K562 (cell line): ENCODE data around the gene FKBP1B. TPM values are rescaled to one million over a fixed set of nuclear protein-coding genes. Genes with fewer than 3 reads are reported as not detected.

Experiments used
- ARID1B ChIP-seq: fragments of 450-650 bp; IDR thresholded peaks from 2 replicates; pipeline ENCODE4 v1.6.1; 2016; ENCODE audit warnings: antibody characterized with exemption, mild to moderate bottlenecking, inconsistent platforms
- BCL6 ChIP-seq: fragments of 250-450 bp; sonication (Bioruptor Pico); IDR thresholded peaks from 2 replicates; pipeline ENCODE4 v1.4.0; 2020
- MYC ChIP-seq, 2 experiments: fragments of 250-450 bp in 1 of 2; sonication (Bioruptor Pico) in 1 of 2; IDR thresholded peaks; 2 replicates each; pipeline versions ENCODE4 v1.5.1 to v1.6.1; 2012 to 2021; ENCODE audit warnings: low read depth in 2 of 2, borderline replicate concordance in 1 of 2, improper control_type of control experiment in 1 of 2, low read length in 1 of 2, mild to moderate bottlenecking in 1 of 2, moderate library complexity in 1 of 2
- NCOA1 ChIP-seq: fragments of 450-650 bp; IDR thresholded peaks from 2 replicates; pipeline ENCODE4 v1.6.1; 2016; ENCODE audit warnings: low read depth
- SAP30 ChIP-seq: fragments of 200-600 bp; sonication (generic); IDR thresholded peaks from 2 replicates; pipeline ENCODE4 v1.6.1; 2012; ENCODE audit warnings: borderline replicate concordance, low read depth, mild to moderate bottlenecking, moderate library complexity, low read length, control low read depth, inconsistent platforms; ENCODE audit not compliant: insufficient read depth, poor library complexity, severe bottlenecking
- ZBED1 ChIP-seq: IDR thresholded peaks from 2 replicates; pipeline ENCODE4 v1.6.1; 2014
- ZBTB17 ChIP-seq: fragments of 450-650 bp; formaldehyde crosslinking; IDR thresholded peaks from 2 replicates; pipeline ENCODE4 v1.4.0; 2020; ENCODE audit warnings: mild to moderate bottlenecking
- polyA plus RNA-seq, 8 experiments: library from polyadenylated mRNA; depleted of rRNA in 4 of 8; stranded (reverse) in 5 of 8; unstranded in 3 of 8; fragments of >200 nt; fragmentation: Nextera tagmentation in 2 of 8; fragmentation: Illumina TruSeq in 1 of 8; extraction: Ambion mirVana in 2 of 8; extraction: Trizol in 1 of 8; gene quantifications; 2 replicates each; pipeline versions ENCODE4 v1.2.1 to v1.2.3, GENCODE V29; 2011 to 2014; ENCODE audit warnings: inconsistent platforms in 1 of 8, missing spikeins in 1 of 8
- total RNA-seq, 7 experiments: library from RNA; depleted of rRNA in 6 of 7; stranded (reverse); fragments of >200 nt in 6 of 7; fragmentation: Illumina TruSeq in 2 of 7; extraction: Trizol in 2 of 7; gene quantifications; 2 replicates each; pipeline versions ENCODE4 v1.2.1 to v1.2.3, GENCODE V29; 2011 to 2021; ENCODE audit warnings: low replicate concordance in 1 of 7
- TF ChIP-seq, protein P1 (sequence below): fragments of 250-450 bp; sonication (Bioruptor Pico); IDR thresholded peaks from 2 replicates; pipeline ENCODE4 v1.5.1; 2021; ENCODE audit warnings: mild to moderate bottlenecking
- TF ChIP-seq, protein P2 (sequence below): sonication (generic); formaldehyde crosslinking; IDR thresholded peaks from 2 replicates; pipeline ENCODE4 v1.4.0; 2020; ENCODE audit warnings: mild to moderate bottlenecking, missing genetic modification reagents
- TF ChIP-seq, protein P3 (sequence below): sonication (generic); formaldehyde crosslinking; IDR thresholded peaks from 2 replicates; pipeline ENCODE4 v1.8.0; 2022; ENCODE audit warnings: missing genetic modification reagents, mild to moderate bottlenecking, borderline replicate concordance
- TF ChIP-seq, protein P4 (sequence below), 2 experiments: fragments of 450-650 bp; formaldehyde crosslinking in 1 of 2; IDR thresholded peaks; 2 replicates each; pipeline versions ENCODE4 v1.4.0 to v1.6.1; 2014 to 2020; ENCODE audit warnings: mild to moderate bottlenecking in 2 of 2, borderline replicate concordance in 1 of 2, low read depth in 1 of 2

FKBP1B gene
- total and polyA plus RNA-seq, 9 of the 15 experiments (the other 6 are each of a cell fraction or from before 2014, with no cell fraction given) = 0.58 to 9.4 (median 1.6) TPM

DNA sequence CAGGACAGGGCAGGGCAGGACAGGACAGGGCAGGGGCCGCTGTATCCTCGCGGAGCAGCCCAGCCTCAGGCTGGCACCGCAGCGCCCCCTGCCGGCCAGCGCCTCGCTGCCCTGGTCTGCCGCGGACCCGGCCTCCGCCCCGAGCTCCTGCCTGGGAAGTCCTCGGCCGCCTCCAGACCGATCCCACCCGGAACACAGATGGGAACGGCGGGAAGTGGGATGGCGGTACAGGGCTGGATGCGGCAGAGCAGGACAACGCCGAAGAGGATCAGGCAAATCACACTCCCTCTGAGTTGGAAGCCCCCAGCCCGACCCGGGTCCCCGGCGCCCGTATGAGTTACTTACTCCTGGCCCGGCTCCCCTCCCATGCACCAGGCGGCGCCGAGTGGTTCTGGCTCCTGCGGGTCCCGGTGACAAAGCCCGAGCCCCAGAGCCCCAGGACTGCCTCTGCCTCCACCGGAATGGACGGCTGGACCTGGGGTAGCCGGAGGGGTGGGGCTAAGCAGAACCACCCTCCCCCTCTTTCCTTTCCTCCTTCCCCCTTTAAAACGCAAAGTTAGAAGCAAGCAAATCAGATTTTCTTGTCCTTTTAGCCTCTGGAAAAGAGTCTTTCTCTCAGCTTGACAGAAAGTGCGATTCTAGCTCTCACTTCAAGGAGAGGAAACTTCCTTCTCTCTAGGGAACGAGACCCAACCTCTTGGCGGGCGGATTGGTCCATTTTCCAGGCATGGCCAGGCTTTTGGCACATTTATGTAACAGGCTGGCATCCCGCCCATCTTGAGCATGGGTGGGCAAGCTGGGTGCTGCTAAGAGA lies 35.1 kb downstream of the FKBP1B start, which contains the start of gene TP53I3 (continued):
- TF ChIP-seq, protein P1, sequence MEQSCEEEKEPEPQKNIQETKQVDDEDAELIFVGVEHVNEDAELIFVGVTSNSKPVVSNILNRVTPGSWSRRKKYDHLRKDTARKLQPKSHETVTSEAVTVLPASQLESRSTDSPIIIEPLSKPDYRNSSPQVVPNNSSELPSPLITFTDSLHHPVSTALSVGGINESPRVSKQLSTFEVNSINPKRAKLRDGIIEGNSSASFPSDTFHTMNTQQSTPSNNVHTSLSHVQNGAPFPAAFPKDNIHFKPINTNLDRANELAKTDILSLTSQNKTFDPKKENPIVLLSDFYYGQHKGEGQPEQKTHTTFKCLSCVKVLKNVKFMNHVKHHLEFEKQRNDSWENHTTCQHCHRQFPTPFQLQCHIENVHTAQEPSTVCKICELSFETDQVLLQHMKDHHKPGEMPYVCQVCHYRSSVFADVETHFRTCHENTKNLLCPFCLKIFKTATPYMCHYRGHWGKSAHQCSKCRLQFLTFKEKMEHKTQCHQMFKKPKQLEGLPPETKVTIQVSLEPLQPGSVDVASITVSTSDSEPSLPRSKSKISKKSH (CRISPR knock-in tag) = no peak
- TF ChIP-seq, protein P2, sequence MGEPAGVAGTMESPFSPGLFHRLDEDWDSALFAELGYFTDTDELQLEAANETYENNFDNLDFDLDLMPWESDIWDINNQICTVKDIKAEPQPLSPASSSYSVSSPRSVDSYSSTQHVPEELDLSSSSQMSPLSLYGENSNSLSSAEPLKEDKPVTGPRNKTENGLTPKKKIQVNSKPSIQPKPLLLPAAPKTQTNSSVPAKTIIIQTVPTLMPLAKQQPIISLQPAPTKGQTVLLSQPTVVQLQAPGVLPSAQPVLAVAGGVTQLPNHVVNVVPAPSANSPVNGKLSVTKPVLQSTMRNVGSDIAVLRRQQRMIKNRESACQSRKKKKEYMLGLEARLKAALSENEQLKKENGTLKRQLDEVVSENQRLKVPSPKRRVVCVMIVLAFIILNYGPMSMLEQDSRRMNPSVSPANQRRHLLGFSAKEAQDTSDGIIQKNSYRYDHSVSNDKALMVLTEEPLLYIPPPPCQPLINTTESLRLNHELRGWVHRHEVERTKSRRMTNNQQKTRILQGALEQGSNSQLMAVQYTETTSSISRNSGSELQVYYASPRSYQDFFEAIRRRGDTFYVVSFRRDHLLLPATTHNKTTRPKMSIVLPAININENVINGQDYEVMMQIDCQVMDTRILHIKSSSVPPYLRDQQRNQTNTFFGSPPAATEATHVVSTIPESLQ (CRISPR knock-in tag) = no peak
- TF ChIP-seq, protein P3, sequence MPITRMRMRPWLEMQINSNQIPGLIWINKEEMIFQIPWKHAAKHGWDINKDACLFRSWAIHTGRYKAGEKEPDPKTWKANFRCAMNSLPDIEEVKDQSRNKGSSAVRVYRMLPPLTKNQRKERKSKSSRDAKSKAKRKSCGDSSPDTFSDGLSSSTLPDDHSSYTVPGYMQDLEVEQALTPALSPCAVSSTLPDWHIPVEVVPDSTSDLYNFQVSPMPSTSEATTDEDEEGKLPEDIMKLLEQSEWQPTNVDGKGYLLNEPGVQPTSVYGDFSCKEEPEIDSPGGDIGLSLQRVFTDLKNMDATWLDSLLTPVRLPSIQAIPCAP = no peak
- no peak for TF ChIP-seq SAP30
- peak; percentile 66 for TF ChIP-seq MYC (IDR thresholded peaks at IDR 0.05; ENCODE audit: low read depth, low read length)
- no peak; the same call in 1 of the 2 replicates for TF ChIP-seq MYC (CRISPR knock-in tag; IDR thresholded peaks at IDR 0.05; ENCODE audit: borderline replicate concordance, low read depth)
- no peak; the same call in 1 of the 2 replicates for TF ChIP-seq ZBTB17 (CRISPR knock-in tag)
- TF ChIP-seq ZBED1 = no peak
- TF ChIP-seq, protein P4, sequence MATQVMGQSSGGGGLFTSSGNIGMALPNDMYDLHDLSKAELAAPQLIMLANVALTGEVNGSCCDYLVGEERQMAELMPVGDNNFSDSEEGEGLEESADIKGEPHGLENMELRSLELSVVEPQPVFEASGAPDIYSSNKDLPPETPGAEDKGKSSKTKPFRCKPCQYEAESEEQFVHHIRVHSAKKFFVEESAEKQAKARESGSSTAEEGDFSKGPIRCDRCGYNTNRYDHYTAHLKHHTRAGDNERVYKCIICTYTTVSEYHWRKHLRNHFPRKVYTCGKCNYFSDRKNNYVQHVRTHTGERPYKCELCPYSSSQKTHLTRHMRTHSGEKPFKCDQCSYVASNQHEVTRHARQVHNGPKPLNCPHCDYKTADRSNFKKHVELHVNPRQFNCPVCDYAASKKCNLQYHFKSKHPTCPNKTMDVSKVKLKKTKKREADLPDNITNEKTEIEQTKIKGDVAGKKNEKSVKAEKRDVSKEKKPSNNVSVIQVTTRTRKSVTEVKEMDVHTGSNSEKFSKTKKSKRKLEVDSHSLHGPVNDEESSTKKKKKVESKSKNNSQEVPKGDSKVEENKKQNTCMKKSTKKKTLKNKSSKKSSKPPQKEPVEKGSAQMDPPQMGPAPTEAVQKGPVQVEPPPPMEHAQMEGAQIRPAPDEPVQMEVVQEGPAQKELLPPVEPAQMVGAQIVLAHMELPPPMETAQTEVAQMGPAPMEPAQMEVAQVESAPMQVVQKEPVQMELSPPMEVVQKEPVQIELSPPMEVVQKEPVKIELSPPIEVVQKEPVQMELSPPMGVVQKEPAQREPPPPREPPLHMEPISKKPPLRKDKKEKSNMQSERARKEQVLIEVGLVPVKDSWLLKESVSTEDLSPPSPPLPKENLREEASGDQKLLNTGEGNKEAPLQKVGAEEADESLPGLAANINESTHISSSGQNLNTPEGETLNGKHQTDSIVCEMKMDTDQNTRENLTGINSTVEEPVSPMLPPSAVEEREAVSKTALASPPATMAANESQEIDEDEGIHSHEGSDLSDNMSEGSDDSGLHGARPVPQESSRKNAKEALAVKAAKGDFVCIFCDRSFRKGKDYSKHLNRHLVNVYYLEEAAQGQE (IDR thresholded peaks at IDR 0.05; ENCODE audit: borderline replicate concordance) = peak; percentile 85
- TF ChIP-seq, protein P4 (CRISPR knock-in tag; IDR thresholded peaks at IDR 0.05; ENCODE audit: low read depth) = peak; percentile 85; the same call in 1 of the 2 replicates
- no peak for TF ChIP-seq NCOA1
- no peak for TF ChIP-seq BCL6 (CRISPR knock-in tag)
- TF ChIP-seq ARID1B = peak; percentile 30; the same call in 1 of the 2 replicates
